HepG2 (cell line): ENCODE measurements around the gene SPIRE1. TPM values are rescaled to one million over a fixed set of nuclear protein-coding genes. Genes with fewer than 3 reads are reported as not detected.

Source experiments
- ATF7 ChIP-seq, 2 experiments: fragments of 450-650 bp in 1 of 2; sonication (generic) in 1 of 2; formaldehyde crosslinking in 1 of 2; IDR thresholded peaks; 2 replicates each; pipeline versions ENCODE4 v1.4.0 to v1.6.1; 2016 to 2020; ENCODE audit warnings: antibody characterized with exemption in 1 of 2, mild to moderate bottlenecking in 1 of 2, missing genetic modification reagents in 1 of 2
- ATF7-NPFF ChIP-seq: sonication (generic); formaldehyde crosslinking; IDR thresholded peaks from 2 replicates; pipeline ENCODE4 v1.8.1; 2023; ENCODE audit warnings: mild to moderate bottlenecking, low read depth, missing genetic modification reagents, moderate library complexity
- GFI1 ChIP-seq: sonication (generic); formaldehyde crosslinking; IDR thresholded peaks from 2 replicates; pipeline ENCODE4 v1.5.0; 2020; ENCODE audit warnings: missing genetic modification reagents, mild to moderate bottlenecking, borderline replicate concordance
- HNF4A ChIP-seq: sonication (generic); formaldehyde crosslinking; IDR thresholded peaks from 2 replicates; pipeline ENCODE4 v1.4.0; 2020; ENCODE audit warnings: missing genetic modification reagents
- POGZ ChIP-seq: sonication (generic); formaldehyde crosslinking; IDR thresholded peaks from 2 replicates; pipeline ENCODE4 v1.4.0; 2020; ENCODE audit warnings: mild to moderate bottlenecking, missing genetic modification reagents
- SMAD3 ChIP-seq: sonication (generic); formaldehyde crosslinking; IDR thresholded peaks from 2 replicates; pipeline ENCODE4 v1.4.0; 2020; ENCODE audit warnings: missing genetic modification reagents
- SYNCRIP ChIP-seq: fragments of 200-400 bp; formaldehyde crosslinking; IDR thresholded peaks from 2 replicates; pipeline ENCODE4 v1.6.1; 2018; ENCODE audit warnings: mild to moderate bottlenecking, low read depth, low read length; ENCODE audit not compliant: insufficient read depth
- ZNF234 ChIP-seq: sonication (generic); formaldehyde crosslinking; conservative IDR thresholded peaks from 2 replicates; pipeline ENCODE4 v1.5.1; 2020; ENCODE audit warnings: mild to moderate bottlenecking, missing genetic modification reagents
- ZNF296 ChIP-seq: sonication (generic); formaldehyde crosslinking; conservative IDR thresholded peaks from 2 replicates; pipeline ENCODE4 v1.5.0; 2020; ENCODE audit warnings: mild to moderate bottlenecking, missing genetic modification reagents
- ZNF556 ChIP-seq: sonication (generic); formaldehyde crosslinking; IDR thresholded peaks from 2 replicates; pipeline ENCODE4 v1.4.0; 2020; ENCODE audit warnings: mild to moderate bottlenecking, missing genetic modification reagents, borderline replicate concordance
- ZNF564 ChIP-seq: sonication (generic); formaldehyde crosslinking; IDR thresholded peaks from 2 replicates; pipeline ENCODE4 v1.8.1; 2023; ENCODE audit warnings: mild to moderate bottlenecking, missing genetic modification reagents
- ZNF75D ChIP-seq: sonication (generic); formaldehyde crosslinking; IDR thresholded peaks from 2 replicates; pipeline ENCODE4 v1.8.1; 2023; ENCODE audit warnings: missing genetic modification reagents, mild to moderate bottlenecking, borderline replicate concordance
- ZSCAN29 ChIP-seq: sonication (generic); formaldehyde crosslinking; conservative IDR thresholded peaks from 2 replicates; pipeline ENCODE4 v1.4.0; 2020; ENCODE audit warnings: mild to moderate bottlenecking, missing genetic modification reagents
- polyA plus RNA-seq, 8 experiments: library from polyadenylated mRNA; depleted of rRNA in 3 of 8; stranded (reverse) in 7 of 8; unstranded in 1 of 8; fragments of >200 nt; fragmentation: Illumina TruSeq in 4 of 8; extraction: Trizol in 4 of 8; gene quantifications; 2 replicates each; pipeline versions ENCODE4 v1.2.1 to v1.2.3, GENCODE V29; 2011 to 2016; ENCODE audit warnings: low read depth in 4 of 8, missing spikeins in 1 of 8, mixed read lengths in 1 of 8; ENCODE audit not compliant: insufficient read depth in 1 of 8
- total RNA-seq, 5 experiments: library from RNA; depleted of rRNA; stranded (reverse); fragments of >200 nt; fragmentation: Illumina TruSeq; extraction: Trizol; gene quantifications; 2 replicates each; pipeline ENCODE4 v1.2.3, GENCODE V29; 2016; ENCODE audit warnings: low read depth in 1 of 5
- TF ChIP-seq, protein P1 (sequence below): IDR thresholded peaks from 2 replicates; pipeline ENCODE4 v1.6.1; 2016
- TF ChIP-seq, protein P2 (sequence below): sonication (generic); formaldehyde crosslinking; IDR thresholded peaks from 2 replicates; pipeline ENCODE4 v1.9.0; 2022; ENCODE audit warnings: missing genetic modification reagents, mild to moderate bottlenecking, borderline replicate concordance
- TF ChIP-seq, protein P3 (sequence below): sonication (generic); formaldehyde crosslinking; IDR thresholded peaks from 2 replicates; pipeline ENCODE4 v1.4.0; 2020; ENCODE audit warnings: missing genetic modification reagents
- TF ChIP-seq, protein P4 (sequence below): sonication (generic); formaldehyde crosslinking; IDR thresholded peaks from 2 replicates; pipeline ENCODE4 v1.4.0; 2020; ENCODE audit warnings: missing genetic modification reagents, borderline replicate concordance
- TF ChIP-seq, protein P5 (sequence below): sonication (generic); formaldehyde crosslinking; IDR thresholded peaks from 2 replicates; pipeline ENCODE4 v1.4.0; 2020; ENCODE audit warnings: missing genetic modification reagents

Gene SPIRE1
- total and polyA plus RNA-seq, 2 of the 13 experiments (the other 11 are each of a cell fraction or from before 2014, with no cell fraction given), result 9.9 to 21.3 TPM

DNA sequence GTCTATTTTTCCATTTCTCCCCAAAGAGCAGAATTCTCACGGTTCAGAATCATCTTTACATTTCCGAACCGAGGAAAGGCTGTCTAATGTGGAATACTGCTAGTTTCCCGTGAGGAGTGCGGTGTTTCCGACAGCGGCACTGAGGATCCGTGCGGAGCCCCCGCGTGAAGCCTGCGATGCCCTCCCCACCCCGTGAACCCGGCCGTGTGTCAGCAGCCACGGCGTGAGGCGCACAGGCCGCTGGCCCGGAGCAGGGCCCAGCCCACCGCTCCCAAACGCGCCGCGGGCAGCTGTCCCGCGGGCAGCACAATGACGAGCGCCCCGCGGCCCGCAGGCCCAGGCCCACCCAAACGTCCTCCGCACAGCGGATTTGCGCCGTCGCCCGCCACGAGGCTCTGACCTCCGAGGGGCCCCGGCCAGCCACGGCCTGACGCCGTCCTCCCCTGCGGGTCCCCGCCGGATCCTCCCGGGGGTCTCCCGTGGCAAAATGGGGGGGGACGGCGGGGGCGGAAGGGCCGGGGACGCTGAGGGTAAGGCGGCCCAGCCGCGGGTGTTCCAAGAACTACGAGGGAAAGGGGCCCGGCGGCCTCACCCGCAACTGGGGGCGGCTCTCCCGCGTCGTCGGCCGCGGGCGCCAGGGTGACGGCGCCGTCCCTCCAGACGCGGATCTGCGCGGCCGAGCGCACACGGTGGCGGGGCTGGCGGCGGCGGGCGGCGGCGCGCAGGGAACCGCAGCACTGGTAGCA, 796 bp downstream of the SPIRE1 start (continued):
- TF ChIP-seq, protein P1, sequence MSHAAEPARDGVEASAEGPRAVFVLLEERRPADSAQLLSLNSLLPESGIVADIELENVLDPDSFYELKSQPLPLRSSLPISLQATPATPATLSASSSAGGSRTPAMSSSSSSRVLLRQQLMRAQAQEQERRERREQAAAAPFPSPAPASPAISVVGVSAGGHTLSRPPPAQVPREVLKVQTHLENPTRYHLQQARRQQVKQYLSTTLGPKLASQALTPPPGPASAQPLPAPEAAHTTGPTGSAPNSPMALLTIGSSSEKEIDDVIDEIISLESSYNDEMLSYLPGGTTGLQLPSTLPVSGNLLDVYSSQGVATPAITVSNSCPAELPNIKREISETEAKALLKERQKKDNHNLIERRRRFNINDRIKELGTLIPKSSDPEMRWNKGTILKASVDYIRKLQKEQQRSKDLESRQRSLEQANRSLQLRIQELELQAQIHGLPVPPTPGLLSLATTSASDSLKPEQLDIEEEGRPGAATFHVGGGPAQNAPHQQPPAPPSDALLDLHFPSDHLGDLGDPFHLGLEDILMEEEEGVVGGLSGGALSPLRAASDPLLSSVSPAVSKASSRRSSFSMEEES (CRISPR knock-in tag), result no peak
- TF ChIP-seq ZNF556, result 0 out of 2 replicates have a peak, but pooled peaks have one; percentile 58
- TF ChIP-seq, protein P2, sequence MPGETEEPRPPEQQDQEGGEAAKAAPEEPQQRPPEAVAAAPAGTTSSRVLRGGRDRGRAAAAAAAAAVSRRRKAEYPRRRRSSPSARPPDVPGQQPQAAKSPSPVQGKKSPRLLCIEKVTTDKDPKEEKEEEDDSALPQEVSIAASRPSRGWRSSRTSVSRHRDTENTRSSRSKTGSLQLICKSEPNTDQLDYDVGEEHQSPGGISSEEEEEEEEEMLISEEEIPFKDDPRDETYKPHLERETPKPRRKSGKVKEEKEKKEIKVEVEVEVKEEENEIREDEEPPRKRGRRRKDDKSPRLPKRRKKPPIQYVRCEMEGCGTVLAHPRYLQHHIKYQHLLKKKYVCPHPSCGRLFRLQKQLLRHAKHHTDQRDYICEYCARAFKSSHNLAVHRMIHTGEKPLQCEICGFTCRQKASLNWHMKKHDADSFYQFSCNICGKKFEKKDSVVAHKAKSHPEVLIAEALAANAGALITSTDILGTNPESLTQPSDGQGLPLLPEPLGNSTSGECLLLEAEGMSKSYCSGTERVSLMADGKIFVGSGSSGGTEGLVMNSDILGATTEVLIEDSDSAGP (CRISPR knock-in tag), result peak; percentile 75; the same call in 1 of the 2 replicates
- TF ChIP-seq, protein P3, sequence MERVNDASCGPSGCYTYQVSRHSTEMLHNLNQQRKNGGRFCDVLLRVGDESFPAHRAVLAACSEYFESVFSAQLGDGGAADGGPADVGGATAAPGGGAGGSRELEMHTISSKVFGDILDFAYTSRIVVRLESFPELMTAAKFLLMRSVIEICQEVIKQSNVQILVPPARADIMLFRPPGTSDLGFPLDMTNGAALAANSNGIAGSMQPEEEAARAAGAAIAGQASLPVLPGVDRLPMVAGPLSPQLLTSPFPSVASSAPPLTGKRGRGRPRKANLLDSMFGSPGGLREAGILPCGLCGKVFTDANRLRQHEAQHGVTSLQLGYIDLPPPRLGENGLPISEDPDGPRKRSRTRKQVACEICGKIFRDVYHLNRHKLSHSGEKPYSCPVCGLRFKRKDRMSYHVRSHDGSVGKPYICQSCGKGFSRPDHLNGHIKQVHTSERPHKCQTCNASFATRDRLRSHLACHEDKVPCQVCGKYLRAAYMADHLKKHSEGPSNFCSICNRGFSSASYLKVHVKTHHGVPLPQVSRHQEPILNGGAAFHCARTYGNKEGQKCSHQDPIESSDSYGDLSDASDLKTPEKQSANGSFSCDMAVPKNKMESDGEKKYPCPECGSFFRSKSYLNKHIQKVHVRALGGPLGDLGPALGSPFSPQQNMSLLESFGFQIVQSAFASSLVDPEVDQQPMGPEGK, result peak; percentile 44
- TF ChIP-seq GFI1 (CRISPR knock-in tag), result 0 out of 2 replicates have a peak, but pooled peaks have one; percentile 51
- no peak for TF ChIP-seq SMAD3 (CRISPR knock-in tag)
- TF ChIP-seq ZSCAN29 (CRISPR knock-in tag), result 0 out of 2 replicates have a peak, but pooled peaks have one; percentile 61
- no peak for TF ChIP-seq SYNCRIP
- TF ChIP-seq, protein P4, sequence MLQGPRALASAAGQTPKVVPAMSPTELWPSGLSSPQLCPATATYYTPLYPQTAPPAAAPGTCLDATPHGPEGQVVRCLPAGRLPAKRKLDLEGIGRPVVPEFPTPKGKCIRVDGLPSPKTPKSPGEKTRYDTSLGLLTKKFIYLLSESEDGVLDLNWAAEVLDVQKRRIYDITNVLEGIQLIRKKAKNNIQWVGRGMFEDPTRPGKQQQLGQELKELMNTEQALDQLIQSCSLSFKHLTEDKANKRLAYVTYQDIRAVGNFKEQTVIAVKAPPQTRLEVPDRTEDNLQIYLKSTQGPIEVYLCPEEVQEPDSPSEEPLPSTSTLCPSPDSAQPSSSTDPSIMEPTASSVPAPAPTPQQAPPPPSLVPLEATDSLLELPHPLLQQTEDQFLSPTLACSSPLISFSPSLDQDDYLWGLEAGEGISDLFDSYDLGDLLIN (CRISPR knock-in tag), result no peak
- TF ChIP-seq HNF4A, result no peak
- 0 out of 2 replicates have a peak, but pooled peaks have one; percentile 18 for TF ChIP-seq POGZ (CRISPR knock-in tag)
- peak; percentile 57; the same call in 1 of the 2 replicates for TF ChIP-seq ATF7-NPFF (CRISPR knock-in tag)
- TF ChIP-seq ZNF234 (CRISPR knock-in tag), result no peak
- no peak for TF ChIP-seq ATF7 (IDR thresholded peaks at IDR 0.05)
- no peak for TF ChIP-seq ATF7 (CRISPR knock-in tag; IDR thresholded peaks at IDR 0.05)
- TF ChIP-seq ZNF296 (CRISPR knock-in tag), result no peak
- TF ChIP-seq, protein P5, sequence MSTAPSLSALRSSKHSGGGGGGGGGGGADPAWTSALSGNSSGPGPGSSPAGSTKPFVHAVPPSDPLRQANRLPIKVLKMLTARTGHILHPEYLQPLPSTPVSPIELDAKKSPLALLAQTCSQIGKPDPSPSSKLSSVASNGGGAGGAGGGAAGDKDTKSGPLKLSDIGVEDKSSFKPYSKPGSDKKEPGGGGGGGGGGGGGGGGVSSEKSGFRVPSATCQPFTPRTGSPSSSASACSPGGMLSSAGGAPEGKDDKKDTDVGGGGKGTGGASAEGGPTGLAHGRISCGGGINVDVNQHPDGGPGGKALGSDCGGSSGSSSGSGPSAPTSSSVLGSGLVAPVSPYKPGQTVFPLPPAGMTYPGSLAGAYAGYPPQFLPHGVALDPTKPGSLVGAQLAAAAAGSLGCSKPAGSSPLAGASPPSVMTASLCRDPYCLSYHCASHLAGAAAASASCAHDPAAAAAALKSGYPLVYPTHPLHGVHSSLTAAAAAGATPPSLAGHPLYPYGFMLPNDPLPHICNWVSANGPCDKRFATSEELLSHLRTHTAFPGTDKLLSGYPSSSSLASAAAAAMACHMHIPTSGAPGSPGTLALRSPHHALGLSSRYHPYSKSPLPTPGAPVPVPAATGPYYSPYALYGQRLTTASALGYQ, result peak; percentile 52; the same call in 1 of the 2 replicates
- 0 out of 2 replicates have a peak, but pooled peaks have one; percentile 22 for TF ChIP-seq ZNF564 (CRISPR knock-in tag)
- no peak for TF ChIP-seq ZNF75D
